Endothelial cell of umbilical vein (primary cell): ENCODE results near the gene SPRR2E. TPM values are rescaled to one million over a fixed set of nuclear protein-coding genes. Genes with fewer than 3 reads are reported as not detected.
"Not testable (repeated sequence)": the region's sequence is repeated elsewhere in the genome, so short reads cannot be mapped to it uniquely, and the experiment has no call there.

ENCODE experiments used
- BruUV-seq: library from RNA; stranded (reverse); fragments of 400-500 nt; replicated peaks from 2 replicates; lab custom pipeline; 2021; lab: Mats Ljungman, UMichigan
- CTCF ChIA-PET: fragments of 300-600, 350-600 bp; sonication (Branson Sonifier 250); formaldehyde crosslinking; loops from one replicate; lab custom pipeline; 2021; ENCODE audit warnings: antibody characterized with exemption, inconsistent platforms; lab: Charles Lee
- POLR2A ChIA-PET: fragments of 300-600, 350-600 bp; sonication (Branson Sonifier 250); formaldehyde crosslinking; loops from one replicate; lab custom pipeline; 2021; ENCODE audit warnings: antibody characterized with exemption, inconsistent platforms; lab: Charles Lee
- DNase-seq: peaks from one replicate; pipeline ENCODE4 v3.0.0-alpha.2; 2011; ENCODE audit warnings: low read depth, low spot score
- FAIRE-seq: peaks from 2 replicates; lab custom pipeline; 2011; peaks lifted over from hg19 to GRCh38; lab: Jason Lieb, UNC
- H2AFZ ChIP-seq: 2 replicates; pipeline ENCODE4 v1.6.0; 2012; ENCODE audit warnings: low read depth, low read length, control low read depth, inconsistent platforms
- H3K27ac ChIP-seq: 2 replicates; pipeline ENCODE4 v1.5.1; 2011; ENCODE audit warnings: low read depth, mild to moderate bottlenecking, control low read depth, low read length, moderate library complexity; ENCODE audit not compliant: insufficient read depth
- H3K27me3 ChIP-seq, 2 experiments: 2 replicates each; pipeline versions ENCODE4 v1.6.0 to v1.6.1; 2011; ENCODE audit warnings: low read length in 2 of 2, mixed read lengths in 1 of 2; ENCODE audit not compliant: control insufficient read depth in 2 of 2, insufficient read depth in 2 of 2
- H3K36me3 ChIP-seq, 2 experiments: 2 replicates in 1 of 2; 3 replicates in 1 of 2; pipeline ENCODE4 v1.5.1; 2011; ENCODE audit warnings: low read length in 2 of 2, mild to moderate bottlenecking in 1 of 2, moderate library complexity in 1 of 2; ENCODE audit not compliant: control insufficient read depth in 2 of 2, insufficient read depth in 2 of 2; ENCODE audit errors: extremely low read depth in 1 of 2
- H3K4me1 ChIP-seq: 3 replicates; pipeline ENCODE4 v1.5.1; 2011; ENCODE audit warnings: mild to moderate bottlenecking, low read length; ENCODE audit not compliant: control insufficient read depth, insufficient read depth; ENCODE audit errors: extremely low read depth
- H3K4me2 ChIP-seq: 2 replicates; pipeline ENCODE4 v1.6.1; 2011; ENCODE audit warnings: low read length, control low read depth, mixed read lengths; ENCODE audit not compliant: insufficient read depth
- H3K4me3 ChIP-seq, 3 experiments: fragments of 200-600 bp in 1 of 3; sonication (generic), shearing (Covaris generic) in 1 of 3; replicated peaks in 1 of 3; 2 replicates each; pipeline ENCODE4 v1.5.1; 2011 to 2016; ENCODE audit warnings: control low read depth in 3 of 3, low read length in 3 of 3, mild to moderate bottlenecking in 2 of 3, inconsistent platforms in 1 of 3, low read depth in 1 of 3, moderate library complexity in 1 of 3; ENCODE audit not compliant: insufficient read depth in 1 of 3
- H3K79me2 ChIP-seq: 2 replicates; pipeline ENCODE4 v1.6.0; 2012; ENCODE audit warnings: low read length, inconsistent platforms; ENCODE audit not compliant: control insufficient read depth, insufficient read depth
- H3K9ac ChIP-seq: replicated peaks from 2 replicates; pipeline ENCODE3; 2011; ENCODE audit warnings: low read length, control low read depth; ENCODE audit not compliant: insufficient read depth; ENCODE audit errors: extremely low read depth
- H3K9me1 ChIP-seq: replicated peaks from 3 replicates; pipeline ENCODE4 v1.6.0; 2011; ENCODE audit warnings: mild to moderate bottlenecking, low read length; ENCODE audit not compliant: control insufficient read depth, insufficient read depth; ENCODE audit errors: extremely low read depth
- H3K9me3 ChIP-seq: replicated peaks from 2 replicates; pipeline ENCODE4 v1.5.1; 2012; ENCODE audit warnings: low read length, inconsistent platforms; ENCODE audit not compliant: control insufficient read depth, insufficient read depth
- H4K20me1 ChIP-seq: replicated peaks from 2 replicates; pipeline ENCODE3; 2011; ENCODE audit warnings: mild to moderate bottlenecking, low read length; ENCODE audit not compliant: control insufficient read depth, insufficient read depth; ENCODE audit errors: extremely low read depth
- EZH2 ChIP-seq: IDR thresholded peaks from 2 replicates; pipeline ENCODE4 v1.6.1; 2012; ENCODE audit warnings: borderline replicate concordance, low read depth, mild to moderate bottlenecking, moderate library complexity, low read length, inconsistent platforms; ENCODE audit not compliant: severe bottlenecking
- FOS ChIP-seq: IDR thresholded peaks from 2 replicates; pipeline ENCODE4 v1.6.1; 2011; ENCODE audit warnings: mild to moderate bottlenecking, low read length, moderate library complexity, borderline replicate concordance; ENCODE audit not compliant: insufficient read depth
- GATA2 ChIP-seq: IDR thresholded peaks from 2 replicates; pipeline ENCODE4 v1.7.0; 2011; ENCODE audit warnings: low read depth, mild to moderate bottlenecking, moderate library complexity, mixed read lengths, low read length; ENCODE audit not compliant: insufficient read length, insufficient read depth
- JUN ChIP-seq: IDR thresholded peaks from 2 replicates; pipeline ENCODE4 v1.6.1; 2011; ENCODE audit warnings: borderline replicate concordance, low read depth; ENCODE audit not compliant: insufficient read length, insufficient read depth
- MAX ChIP-seq: IDR thresholded peaks from 2 replicates; pipeline ENCODE4 v1.6.1; 2011; ENCODE audit not compliant: insufficient read depth, insufficient read length
- MYC ChIP-seq: IDR thresholded peaks from one replicate; pipeline ENCODE4 v1.6.1; 2011; ENCODE audit warnings: mild to moderate bottlenecking, low read depth, low read length
- POLR2A ChIP-seq: IDR thresholded peaks from 2 replicates; pipeline ENCODE4 v1.6.1; 2012; ENCODE audit warnings: low read depth, mild to moderate bottlenecking, control low read depth, low read length
- POLR2AphosphoS5 ChIP-seq: IDR thresholded peaks from 2 replicates; pipeline ENCODE4 v1.6.1; 2012; ENCODE audit warnings: low read depth, mild to moderate bottlenecking, control low read depth, low read length, moderate library complexity; ENCODE audit not compliant: insufficient read depth
- dilution Hi-C: fragments of 300-500 bp; cut with MboI; formaldehyde crosslinking; loops from one replicate; pipeline ENCODE4 v1.15.0; 2019; ENCODE audit warnings: low sequenced_read_pairs; ENCODE audit not compliant: extremely low pct_ligation_motif_present
- intact Hi-C: fragments of 100-400 bp; cut with micrococcal nuclease; formaldehyde crosslinking; loops from one replicate; pipeline ENCODE4 v1.10.0; 2022
- polyA plus RNA-seq, 4 experiments: library from polyadenylated mRNA; depleted of rRNA in 3 of 4; stranded (reverse) in 3 of 4; unstranded in 1 of 4; fragments of >200 nt; gene quantifications; 2 replicates each; pipeline versions ENCODE4 v1.2.1 to v1.2.3, GENCODE V29; 2011 to 2012; ENCODE audit warnings: missing spikeins in 1 of 4
- total RNA-seq: library from RNA; stranded (reverse); gene quantifications from 2 replicates; pipeline ENCODE4 v1.2.3, GENCODE V29; 2021
- TF ChIP-seq, protein P1 (sequence below), 2 donors: IDR thresholded peaks; 1 replicate in 1 of 2; 2 replicates in 1 of 2; pipeline ENCODE4 v1.5.1; 2011; ENCODE audit warnings: low read length in 2 of 2, mild to moderate bottlenecking in 2 of 2, moderate library complexity in 2 of 2, control low read depth in 1 of 2, inconsistent platforms in 1 of 2, low read depth in 1 of 2; ENCODE audit not compliant: insufficient read depth in 1 of 2; ENCODE audit errors: extremely low read depth in 1 of 2

SPRR2E gene
- total and polyA plus RNA-seq, 2 donors (not counting 3 experiments of a cell fraction or from before 2014, with no cell fraction given), result not detected

DNA sequence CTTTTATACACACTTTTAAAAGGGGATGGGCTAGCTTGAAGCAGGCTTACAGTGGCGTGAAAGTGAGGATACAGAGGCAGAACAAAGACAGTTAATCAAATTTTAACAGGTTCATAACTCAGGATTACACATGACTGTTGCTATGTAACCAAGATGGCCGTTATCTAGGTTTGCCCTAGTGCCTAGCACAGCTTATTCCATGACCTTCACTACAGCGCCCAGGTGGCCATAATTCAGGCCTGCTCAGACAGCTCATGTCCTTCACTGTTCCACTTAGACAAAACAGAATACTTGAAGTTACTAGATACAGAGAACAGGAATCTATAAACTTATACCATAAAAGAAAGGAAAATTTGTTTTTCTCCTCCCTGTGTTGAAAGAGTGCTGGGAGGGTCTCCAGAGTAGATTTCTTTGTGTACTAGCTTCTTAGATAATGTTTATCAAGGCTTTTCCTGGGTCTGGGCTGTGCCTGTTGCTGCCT lies 25.2 kb upstream of the SPRR2E start:
- Histone ChIP-seq H3K9me3 (no peaks in the 10 kb centered on the region), H3K9me1 (no peaks in the 10 kb centered on the region), H3K9ac (no peak overlapping the region), H4K20me1 (no peaks in the 10 kb centered on the region), H3K4me1 (no peaks in the 10 kb centered on the region), H3K4me3 (no peak overlapping the region), H3K27me3 (no peaks in the 10 kb centered on the region), H2AFZ (no peak overlapping the region), H3K4me2 (no peak overlapping the region), H3K27ac (no peak overlapping the region), H3K79me2 (no peaks in the 10 kb centered on the region), H3K36me3 (no peaks in the 10 kb centered on the region)
- ChIA-PET POLR2A (no interaction called here), CTCF (no interaction called here)
- FAIRE-seq, result no peak
- intact Hi-C loops (no loop called here), dilution Hi-C loops (no loop called here)
- BruUV-seq, result no TSS peak
- no peak for TF ChIP-seq POLR2A
- no peak for TF ChIP-seq JUN
- no peak for TF ChIP-seq MAX
- no peak for TF ChIP-seq EZH2
- TF ChIP-seq GATA2, result no peak
- no peak for TF ChIP-seq MYC
- no peak for TF ChIP-seq POLR2AphosphoS5
- TF ChIP-seq, protein P1, sequence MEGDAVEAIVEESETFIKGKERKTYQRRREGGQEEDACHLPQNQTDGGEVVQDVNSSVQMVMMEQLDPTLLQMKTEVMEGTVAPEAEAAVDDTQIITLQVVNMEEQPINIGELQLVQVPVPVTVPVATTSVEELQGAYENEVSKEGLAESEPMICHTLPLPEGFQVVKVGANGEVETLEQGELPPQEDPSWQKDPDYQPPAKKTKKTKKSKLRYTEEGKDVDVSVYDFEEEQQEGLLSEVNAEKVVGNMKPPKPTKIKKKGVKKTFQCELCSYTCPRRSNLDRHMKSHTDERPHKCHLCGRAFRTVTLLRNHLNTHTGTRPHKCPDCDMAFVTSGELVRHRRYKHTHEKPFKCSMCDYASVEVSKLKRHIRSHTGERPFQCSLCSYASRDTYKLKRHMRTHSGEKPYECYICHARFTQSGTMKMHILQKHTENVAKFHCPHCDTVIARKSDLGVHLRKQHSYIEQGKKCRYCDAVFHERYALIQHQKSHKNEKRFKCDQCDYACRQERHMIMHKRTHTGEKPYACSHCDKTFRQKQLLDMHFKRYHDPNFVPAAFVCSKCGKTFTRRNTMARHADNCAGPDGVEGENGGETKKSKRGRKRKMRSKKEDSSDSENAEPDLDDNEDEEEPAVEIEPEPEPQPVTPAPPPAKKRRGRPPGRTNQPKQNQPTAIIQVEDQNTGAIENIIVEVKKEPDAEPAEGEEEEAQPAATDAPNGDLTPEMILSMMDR (IDR thresholded peaks at IDR 0.05; ENCODE audit: extremely low read depth in 1 of 2, insufficient read depth in 1 of 2, low read depth in 1 of 2, low read length in 2 of 2), result no peak
- TF ChIP-seq FOS, result no peak
- DNase-seq, result no peak

DNA sequence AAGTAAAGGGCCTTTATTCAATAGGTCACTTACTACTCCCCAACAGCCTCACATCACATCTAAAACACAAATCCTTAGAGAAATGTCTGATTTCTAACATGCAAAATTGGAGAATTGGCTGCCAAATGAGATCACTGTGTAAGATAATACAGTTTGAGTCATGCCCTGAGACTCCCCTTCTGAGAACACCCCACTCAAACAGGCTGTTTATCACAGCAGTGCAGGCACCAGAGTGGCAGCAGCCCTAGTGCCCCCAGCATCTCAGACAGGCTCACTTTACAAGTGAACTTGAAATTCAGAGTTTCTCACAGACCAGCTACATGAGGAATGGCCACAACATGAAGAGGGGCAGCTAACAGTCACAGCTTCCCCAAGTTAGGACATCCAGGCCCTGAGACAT lies 20.9 kb upstream of the SPRR2E start:
- POLR2A ChIA-PET, FAIRE-seq, H3K79me2 ChIP-seq, H3K4me3 ChIP-seq, BruUV-seq, H3K9me1 ChIP-seq, H3K9ac ChIP-seq, H3K4me2 ChIP-seq, H3K4me1 ChIP-seq, H3K9me3 ChIP-seq, H2AFZ ChIP-seq, H3K27me3 ChIP-seq, DNase-seq, H3K27ac ChIP-seq, CTCF ChIA-PET, intact Hi-C loops, H4K20me1 ChIP-seq, H3K36me3 ChIP-seq, dilution Hi-C loops: not testable (repeated sequence)
